HS-5 (cell line): ENCODE measurements around the gene CDH12.
"Not testable (repeated sequence)": the region's sequence is repeated elsewhere in the genome, so short reads cannot be mapped to it uniquely, and the experiment has no call there.

Experiments used
- DNase-seq: peaks from one replicate; pipeline ENCODE4 v3.0.0-alpha.2; 2012; ENCODE audit warnings: low read depth

The CDH12 gene

DNA sequence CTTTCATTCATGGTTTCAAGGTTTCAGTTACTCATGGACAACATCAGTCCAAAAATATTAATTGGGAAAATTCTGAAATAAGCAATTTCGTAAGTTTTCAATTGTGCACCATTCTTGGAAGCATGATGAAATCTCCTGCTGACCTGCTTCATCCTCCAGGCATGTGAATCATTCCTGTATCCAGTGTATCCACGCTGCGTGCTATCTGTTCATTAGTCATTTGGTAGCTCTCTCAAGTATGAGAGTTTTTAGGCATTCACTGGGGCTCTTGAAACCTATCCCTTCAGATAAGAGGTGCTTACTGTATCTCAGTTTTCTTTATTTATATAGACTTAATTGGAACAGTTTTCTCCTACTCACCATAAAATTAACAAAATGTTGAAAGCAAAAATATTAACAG lies 293.0 kb downstream of the CDH12 start:
- peak; percentile 96 for DNase-seq

DNA sequence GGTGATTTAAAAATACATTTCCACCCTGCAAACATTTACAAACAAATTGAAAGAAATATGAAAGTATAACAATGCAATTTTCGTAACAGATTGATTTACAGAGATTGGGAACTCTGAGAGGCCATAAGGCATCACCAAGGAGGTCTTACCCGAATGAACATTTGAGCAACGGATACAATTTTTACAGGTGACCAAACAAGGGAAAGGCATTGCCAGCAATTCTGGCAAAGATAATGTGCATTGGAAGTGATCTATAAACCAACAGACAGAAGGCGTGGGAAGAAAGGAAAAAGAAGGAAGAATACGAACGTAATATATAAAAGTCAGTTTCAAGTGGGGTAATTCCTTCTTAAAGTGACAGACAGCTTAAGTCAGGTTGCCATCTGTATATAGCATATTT lies 295.9 kb downstream of the CDH12 start:
- DNase-seq = no peak

DNA sequence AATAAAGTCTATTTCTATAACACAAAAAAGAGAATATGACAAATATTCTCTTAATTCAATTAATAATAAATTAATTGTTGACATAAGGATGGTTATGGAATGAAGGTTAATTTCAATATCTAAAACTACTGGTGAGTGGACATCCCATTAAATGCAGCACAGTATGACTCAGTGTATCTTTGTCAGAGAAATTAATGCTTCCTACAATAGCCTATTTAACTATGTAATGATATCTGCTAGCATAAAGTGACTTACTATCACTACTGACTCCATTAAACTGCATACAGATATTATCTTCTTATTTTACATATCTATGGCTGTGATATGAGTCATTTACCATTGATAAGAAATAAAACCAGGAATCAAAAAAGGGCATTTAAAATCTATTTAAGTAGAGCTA lies 298.7 kb downstream of the CDH12 start:
- DNase-seq = no peak

DNA sequence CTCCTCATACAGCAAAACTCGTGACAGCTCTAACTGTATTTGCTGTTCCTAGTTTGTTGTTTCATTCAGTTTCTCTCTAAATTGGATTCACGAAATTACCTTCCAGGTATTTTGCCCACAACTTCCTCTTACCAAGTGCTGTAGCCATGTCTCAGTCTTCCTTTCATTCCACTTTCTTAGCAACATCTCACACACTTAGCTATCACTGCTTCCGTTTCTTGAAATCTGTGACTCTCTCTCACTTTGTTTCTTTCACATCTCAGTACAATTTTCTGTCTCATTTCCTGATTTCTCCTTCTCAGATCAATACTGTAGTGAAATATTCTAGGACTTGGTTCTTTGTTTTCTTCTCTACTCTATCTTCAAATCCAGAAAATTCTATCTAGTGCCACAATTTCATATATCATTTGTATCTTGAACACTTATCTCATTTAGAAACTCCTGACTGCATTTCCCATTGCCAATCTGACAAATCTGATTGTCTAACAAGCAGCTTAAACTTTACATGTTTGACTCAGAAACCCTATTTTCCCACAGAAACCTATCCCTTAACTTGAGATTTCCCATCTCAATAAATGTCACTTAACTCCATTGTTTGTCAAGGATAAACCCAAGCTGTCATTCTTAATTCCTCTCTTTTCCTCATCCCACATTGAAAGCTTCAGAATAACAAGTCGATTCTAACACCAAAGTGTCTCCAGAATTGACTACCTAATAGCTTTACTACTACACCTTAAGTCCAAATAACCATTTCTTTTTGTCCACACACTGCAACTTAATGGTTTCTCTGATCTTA lies 303.1 kb downstream of the CDH12 start:
- DNase-seq = no peak

DNA sequence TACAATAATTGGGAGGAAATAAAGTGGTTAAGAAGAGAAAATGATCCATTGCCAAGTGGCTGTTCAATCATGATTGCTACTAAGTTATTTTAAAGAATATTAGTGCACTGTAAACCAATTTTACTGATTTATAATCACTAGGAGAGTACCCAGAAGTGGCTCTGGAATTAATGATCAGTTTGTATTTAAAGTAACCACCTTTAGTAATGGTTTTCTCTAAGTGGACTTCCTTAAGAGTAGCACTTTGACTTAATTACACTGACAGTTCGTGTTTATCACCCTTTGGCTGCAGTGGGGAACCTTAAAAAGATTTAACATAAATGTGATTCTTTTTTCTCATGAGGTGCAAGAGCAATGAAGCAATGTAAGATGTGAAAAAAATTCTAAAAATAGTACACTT lies 310.8 kb downstream of the CDH12 start:
- DNase-seq = no peak

DNA sequence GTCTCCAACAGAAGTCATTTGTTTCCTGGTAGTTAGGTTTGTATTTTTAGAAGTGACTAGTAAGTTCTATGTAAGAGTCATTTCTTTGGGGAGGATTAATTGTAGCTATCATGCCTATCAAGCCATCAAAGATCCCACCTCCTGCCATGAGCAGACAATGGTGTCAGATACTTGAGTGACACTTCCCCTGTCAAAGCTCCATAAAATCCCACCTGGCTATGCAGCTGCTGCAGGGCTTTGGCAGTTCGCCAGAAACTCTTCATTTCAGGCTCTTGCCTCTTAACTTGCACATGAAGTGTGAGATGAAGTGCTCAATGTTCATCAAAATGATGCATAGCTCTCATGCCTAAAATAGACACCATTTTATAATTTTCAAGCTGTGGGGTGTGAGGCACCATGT lies 312.1 kb downstream of the CDH12 start:
- DNase-seq = no peak

DNA sequence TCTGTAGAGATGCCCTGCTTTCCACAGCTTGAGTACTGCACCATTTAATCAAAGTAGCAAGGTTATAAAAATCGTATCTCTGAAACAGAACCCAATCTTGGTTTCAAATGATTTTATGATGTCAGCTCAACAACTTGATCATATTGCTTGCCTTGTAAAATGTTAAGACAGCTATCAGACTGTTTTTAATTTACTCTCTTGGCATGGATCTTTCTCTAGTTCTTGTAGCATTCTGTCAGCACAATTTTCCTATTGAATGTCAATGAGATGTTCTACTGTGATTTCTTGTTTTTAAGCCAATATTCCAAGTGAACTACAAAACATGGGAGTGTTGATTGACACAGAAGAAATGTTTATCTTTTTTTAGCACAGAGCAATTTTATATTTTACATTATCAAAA lies 313.4 kb downstream of the CDH12 start:
- DNase-seq = no peak

DNA sequence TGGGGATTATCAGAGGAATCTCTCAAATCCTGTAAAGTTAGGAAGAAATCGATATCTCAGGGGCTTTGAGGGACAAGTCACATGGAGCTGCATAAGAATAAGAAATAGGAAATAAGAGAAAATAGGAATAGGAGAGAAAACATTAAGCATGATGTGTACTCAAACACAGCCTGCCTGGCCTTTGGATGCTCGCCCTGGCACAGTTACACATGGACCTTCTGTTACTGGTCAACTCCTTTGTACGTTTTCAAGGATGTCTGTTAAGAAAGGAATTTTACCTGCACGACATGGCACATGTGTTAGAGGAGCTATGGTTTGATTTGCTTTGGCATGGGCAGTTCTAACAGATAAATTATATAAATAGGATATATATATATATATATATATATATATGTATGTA lies 321.2 kb downstream of the CDH12 start:
- no peak for DNase-seq

DNA sequence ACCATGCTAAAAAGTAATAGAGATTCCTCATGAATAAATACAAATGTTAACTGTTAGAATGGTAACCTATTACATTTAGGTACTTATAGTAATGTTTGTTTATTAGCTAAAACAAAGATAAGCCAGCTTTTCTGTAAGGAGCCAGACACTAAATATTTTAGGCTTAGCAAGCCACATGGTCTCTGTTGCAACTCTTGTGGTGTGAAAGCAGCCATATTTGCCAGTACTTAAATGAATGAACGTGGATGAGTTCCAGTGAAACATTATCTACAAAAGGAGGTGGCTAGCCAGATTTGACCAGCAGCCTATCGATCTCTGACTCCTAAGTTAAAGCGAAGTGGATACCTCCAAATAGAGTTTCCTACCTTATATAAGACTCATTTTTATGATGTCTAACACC lies 331.6 kb downstream of the CDH12 start:
- no peak for DNase-seq

DNA sequence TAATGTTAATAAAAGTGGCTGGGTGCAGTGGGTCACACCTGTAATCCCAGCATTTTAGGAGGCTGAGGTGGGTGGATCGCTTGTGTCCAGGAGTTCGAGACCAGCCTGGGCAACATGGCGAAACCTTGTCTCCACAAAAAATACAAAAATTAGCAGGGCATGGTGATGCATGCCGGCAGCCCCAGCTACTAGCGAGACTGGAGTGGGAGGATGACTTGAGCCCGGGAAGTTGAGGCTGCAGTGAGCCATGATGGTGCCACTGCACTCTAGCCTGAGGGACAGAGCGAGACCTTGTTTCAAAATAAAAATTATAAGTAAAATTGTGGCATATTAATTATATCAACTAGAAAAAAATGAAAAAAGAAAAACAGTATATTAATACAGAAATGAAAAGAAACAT lies 336.6 kb downstream of the CDH12 start:
- not testable (repeated sequence) for DNase-seq

DNA sequence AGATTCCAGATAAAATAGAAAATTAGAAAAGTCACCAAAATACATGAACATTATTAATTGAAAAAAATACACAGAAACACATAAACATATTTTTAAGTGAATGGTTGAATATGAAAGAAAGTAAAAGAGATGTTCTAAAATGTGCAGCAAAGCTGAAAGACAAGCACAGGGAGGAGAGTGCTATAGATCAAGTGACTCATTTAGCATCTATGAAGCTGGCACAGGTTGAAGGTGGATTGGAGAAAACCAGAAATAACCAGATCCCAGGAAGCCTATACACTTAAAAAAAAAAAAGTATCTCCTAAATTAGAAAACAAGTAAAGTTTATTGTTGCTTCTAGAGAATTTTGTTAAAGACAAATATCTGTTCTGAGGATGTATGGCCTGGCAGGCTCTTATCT lies 338.9 kb downstream of the CDH12 start:
- peak; percentile 10 for DNase-seq

DNA sequence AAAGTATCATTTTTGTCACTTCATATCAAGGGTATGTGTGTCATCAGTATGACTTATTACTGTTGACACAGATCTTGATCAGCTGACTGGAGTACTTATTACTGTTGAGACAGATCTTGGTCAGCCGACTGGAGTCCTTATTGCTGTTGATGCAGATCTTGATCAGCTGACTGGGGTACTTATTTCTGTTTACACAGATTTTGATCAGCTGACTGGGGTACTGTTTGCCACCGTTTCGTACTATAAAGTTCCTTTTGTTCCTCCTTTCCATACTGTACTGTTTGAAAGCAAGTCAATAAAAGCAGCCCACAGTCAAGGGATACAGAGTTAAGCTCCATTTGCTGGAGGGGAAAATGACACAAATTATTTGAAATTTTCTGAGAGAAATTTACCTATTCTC lies 347.3 kb downstream of the CDH12 start:
- no peak for DNase-seq

DNA sequence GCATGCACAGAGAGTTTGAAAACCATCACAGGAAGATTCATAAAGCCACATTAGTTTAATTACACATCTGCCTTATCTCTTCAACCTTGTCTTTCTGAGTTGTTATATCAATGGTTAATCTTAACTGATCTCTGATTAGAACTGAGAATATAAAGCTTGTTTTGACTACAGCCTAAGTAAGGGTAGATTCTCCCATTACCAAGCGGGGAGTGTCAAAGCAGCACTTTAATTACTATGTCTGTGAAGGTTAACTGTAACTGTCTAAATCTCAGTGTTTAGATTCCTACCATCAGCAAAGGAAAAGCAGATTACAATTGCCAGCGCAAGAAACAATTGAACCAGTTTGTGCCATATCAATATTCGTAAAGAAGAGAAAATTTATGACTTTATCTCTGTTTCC lies 348.7 kb downstream of the CDH12 start:
- DNase-seq = no peak

DNA sequence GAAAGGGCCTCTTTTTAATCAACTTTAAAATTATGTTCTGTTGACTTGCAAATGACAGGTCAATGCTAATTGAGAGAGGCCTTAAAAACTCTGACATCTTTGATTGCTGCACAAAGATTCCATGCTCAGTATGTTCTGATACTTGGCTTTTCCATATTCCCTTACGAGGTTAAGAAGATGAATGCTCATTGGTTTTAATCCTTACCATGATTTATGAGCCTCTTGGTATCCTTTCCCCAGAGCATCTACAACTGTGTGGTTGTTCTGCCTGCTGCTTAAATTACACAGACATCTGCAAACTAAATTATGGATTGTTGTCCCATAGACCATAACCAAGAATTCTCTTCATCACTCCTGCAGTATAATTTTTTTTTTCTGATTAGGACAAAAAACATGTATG lies 352.6 kb downstream of the CDH12 start:
- DNase-seq = no peak

DNA sequence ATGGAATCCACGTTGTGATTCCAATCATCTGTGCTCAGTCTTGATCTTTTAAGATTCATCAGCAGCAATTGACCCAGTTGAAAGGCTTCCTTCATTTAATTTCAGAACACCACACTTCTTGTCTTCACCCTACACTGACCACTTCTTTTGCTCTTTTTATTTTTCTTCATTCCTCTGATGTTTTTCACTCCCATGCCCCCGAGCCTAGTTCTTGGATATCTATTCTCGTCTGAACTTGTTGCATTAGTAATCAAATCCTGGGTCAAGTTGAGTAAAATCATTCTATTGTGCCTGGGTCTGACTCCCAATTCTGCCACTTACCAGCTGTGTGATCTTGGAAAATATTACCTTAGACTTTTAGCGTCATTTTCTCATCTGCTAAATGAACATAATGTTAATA lies 356.5 kb downstream of the CDH12 start:
- DNase-seq = no peak

DNA sequence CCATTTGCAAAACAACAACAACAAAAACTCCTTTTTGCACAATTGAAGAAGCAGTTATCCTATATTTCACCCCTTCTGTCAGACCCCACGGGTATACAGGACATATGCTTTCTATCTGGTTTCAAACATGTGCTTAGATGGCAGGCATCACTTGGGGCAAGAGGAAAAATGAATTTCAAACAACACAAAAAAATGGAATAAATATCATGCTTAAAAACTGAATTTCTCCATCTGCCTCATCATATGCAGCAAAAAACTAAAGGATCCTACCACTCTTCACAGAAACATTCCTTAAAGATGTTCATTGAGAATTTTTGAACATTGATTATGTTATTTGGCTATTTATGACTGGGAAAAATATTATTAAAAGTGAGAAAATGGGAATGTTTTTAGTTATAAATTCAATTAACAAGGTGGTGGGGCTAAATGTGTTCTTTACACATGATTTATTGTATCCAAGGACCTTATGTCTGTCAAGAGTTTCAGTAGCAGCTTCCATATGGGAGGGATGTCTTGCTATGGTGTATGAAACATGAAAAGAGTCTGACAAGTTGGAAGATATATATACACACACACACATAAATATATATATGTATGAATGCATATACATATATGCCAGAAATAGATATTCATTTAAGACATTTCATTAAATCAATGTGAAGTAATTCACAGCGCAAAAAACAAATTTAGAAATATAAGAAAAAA lies 358.0 kb downstream of the CDH12 start:
- no peak for DNase-seq

DNA sequence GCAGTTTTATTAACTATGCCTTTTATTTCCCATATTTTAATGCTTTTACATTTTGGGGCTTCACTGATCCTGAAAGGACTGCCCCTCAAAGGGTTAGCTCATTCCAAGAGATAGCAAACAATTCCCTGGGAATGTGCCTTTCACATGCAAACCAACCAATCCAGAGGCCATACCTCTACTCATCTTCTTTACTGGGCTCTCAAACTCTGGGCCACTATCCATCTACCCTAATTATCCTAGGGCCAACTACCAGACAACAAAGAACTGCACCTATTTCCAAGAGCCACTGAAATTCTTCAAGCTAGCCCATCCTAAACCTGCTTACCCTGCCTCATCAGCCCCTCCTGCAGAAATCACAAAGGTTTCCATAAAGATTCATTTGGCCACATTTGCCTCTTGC lies 364.7 kb downstream of the CDH12 start:
- no peak for DNase-seq

DNA sequence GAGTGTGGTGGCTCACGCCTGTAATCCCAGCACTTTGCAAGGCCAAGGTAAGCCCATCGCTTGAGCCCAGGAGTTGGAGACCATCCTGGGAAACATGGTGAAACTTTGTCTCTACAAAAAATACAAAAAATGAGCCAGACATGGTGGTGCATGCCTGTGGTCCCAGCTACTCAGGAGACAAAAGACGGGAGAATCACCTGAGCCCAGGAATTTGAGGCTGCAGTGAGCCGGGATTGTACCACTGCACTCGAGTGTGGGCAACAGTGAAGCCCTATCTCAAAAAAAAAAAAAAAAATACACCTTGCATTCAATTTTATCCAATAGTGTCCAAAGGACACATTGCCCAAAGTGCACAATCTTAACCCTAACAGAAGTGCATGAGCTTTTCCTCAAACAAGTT lies 372.8 kb downstream of the CDH12 start:
- DNase-seq = no peak

DNA sequence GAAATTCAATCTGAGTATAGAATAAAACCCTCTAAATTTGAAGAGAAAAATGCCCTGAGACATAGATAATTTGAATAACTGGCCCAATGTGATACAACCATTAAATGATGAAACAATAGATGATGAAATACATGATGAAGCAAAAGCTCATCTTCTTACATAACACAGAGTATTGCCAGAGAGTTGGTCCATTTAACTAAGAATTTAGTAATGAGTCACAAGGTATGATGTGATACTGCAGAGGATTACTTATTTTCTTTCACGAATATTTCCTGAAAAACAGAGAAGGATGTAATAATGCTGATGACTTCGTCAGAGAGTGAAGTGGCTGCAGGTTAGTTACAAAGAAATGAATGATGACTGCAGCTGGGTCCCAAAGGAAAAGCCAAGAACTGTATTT lies 379.3 kb downstream of the CDH12 start:
- DNase-seq = peak; percentile 49

DNA sequence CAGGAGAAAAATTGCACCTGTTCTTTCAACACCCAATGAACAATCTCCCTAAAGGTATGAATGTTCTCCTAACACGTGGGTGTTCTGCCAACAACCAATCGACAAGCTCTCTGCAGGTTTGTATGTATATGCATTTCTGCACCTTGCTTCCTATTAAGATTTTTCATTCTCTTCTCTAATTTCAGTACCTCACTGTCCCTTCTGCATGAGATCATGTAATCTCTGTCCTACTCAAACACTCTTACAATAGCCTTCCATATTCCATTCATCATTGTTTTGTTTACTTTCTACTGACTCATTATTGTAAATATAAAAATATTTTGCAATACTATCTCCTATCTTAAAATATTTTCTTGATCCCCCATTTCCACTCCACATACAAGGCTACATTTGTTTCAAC lies 382.0 kb downstream of the CDH12 start:
- no peak for DNase-seq

DNA sequence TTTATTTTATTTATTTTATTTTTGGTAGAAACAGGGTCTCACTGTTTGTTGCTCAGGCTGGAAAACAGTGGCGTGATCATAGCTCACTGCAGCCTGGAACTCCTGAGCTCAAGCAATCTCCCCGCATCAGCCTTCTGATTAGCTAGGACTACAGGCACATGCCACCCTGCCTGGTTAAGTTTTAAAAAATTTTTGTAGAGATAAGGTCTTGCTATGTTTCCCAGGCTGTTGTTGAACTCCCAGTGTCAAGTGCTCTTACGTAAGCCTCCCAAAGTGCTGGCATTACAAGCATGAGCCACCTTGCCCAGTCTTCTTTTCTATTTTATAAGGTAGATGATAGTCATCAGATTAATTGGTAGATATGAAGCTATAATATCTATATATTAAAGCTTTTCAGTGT lies 382.7 kb downstream of the CDH12 start:
- DNase-seq = no peak

DNA sequence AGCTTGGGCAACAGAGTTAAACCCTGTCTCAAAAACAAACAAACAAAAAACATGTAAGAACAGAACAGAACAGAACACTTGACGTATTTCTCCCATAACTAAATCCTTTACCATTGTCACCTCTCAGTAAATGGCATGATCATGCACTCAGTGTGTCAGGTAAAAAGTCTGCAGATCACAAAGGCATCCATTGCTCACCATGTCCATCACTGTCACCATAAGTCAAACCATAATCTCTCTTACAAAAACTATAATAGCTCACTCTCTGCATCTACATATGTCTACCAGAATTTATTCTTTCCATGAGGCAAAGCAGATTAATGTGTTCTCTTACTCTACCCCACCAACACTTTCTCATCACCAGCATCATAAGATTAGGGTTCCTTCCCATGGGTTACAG lies 387.5 kb downstream of the CDH12 start:
- no peak for DNase-seq

DNA sequence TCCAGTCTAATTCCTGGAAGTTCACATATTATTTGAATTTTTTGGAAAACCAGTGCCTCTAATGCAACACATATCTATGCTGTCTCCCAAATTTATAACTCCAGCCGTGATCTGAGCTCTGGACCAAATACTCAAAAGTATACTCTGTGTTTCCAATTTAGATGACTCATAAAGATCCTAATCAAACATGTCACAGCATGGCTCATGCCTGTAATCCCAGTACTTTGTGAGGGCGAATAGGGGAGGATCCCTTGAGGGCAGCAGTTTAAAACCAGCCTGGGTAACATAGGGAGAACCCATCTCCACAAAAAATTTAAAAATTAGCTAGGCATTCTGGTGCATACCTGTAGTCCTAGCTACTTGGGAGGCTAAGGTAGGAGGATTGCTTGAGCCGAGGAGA lies 388.0 kb downstream of the CDH12 start:
- DNase-seq = no peak

DNA sequence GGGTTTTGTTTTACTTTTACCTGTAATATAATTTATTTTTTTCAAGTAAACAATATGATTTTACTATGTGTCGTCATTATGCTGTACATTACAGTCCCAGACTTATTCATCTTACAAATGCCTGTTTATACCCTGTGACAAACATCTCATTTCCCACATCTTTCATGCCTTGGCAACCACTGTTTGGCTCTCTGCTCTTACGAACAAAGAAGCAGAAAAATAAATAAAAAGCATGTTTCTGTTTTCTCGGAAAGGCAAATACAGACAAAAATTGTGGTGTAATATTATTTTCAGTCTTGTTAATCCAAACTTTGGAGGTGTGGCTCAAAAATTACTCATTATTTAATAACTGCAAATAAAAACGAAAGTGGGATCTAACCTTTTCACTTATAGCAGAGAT lies 393.0 kb downstream of the CDH12 start:
- DNase-seq = no peak
